IPS-18c (cell line): ENCODE data around the gene HOXC10.

Experiments
- H3K4me3 ChIP-seq: 2 replicates; pipeline ENCODE4 v1.7.0; 2013; ENCODE audit warnings: low read depth, mild to moderate bottlenecking, low read length, moderate library complexity; ENCODE audit not compliant: insufficient read depth
- H3K9me3 ChIP-seq: one replicate; pipeline ENCODE4 v1.6.1; 2013; ENCODE audit warnings: mild to moderate bottlenecking, low read length, moderate library complexity; ENCODE audit not compliant: control insufficient read depth, insufficient read depth

HOXC10 gene

GRCh38 chr12:54002278-54002914 is 17.4 kb downstream of the HOXC10 start:
- peaks cover 2% of the 10 kb centered on the region for H3K9me3 ChIP-seq

GRCh38 chr12:54002915-54003389 is 18.0 kb downstream of the HOXC10 start:
- Histone ChIP-seq H3K9me3 (peaks cover 2% of the 10 kb centered on the region), H3K4me3 (no peak overlapping the region)

More at GRCh38 chr12:54002278-54002914, 17.4 kb downstream of the HOXC10 start:
- no peak overlapping the region for H3K4me3 ChIP-seq

- Histone ChIP-seq H3K9me3 (peaks cover 2% of the 10 kb centered on the region), H3K4me3 (no peak overlapping the region)
These were observed 18.7 kb downstream of the HOXC10 start for GRCh38 chr12:54003625-54004024.

GRCh38 chr12:54004063-54004840 is 19.3 kb downstream of the HOXC10 start:
- peaks cover 2% of the 10 kb centered on the region for H3K9me3 ChIP-seq
- no peak overlapping the region for H3K4me3 ChIP-seq

GRCh38 chr12:54004841-54005530 is 20.0 kb downstream of the HOXC10 start:
- no peak overlapping the region for H3K4me3 ChIP-seq
- peaks cover 2% of the 10 kb centered on the region for H3K9me3 ChIP-seq

- no peak overlapping the region for H3K4me3 ChIP-seq
- peaks cover 4% of the 10 kb centered on the region for H3K9me3 ChIP-seq
These were observed 20.5 kb downstream of the HOXC10 start for GRCh38 chr12:54005531-54005852.

GRCh38 chr12:54005853-54006558 is 21.1 kb downstream of the HOXC10 start:
- Histone ChIP-seq H3K4me3 (no peak overlapping the region), H3K9me3 (peaks cover 4% of the 10 kb centered on the region)

- no peak overlapping the region for H3K4me3 ChIP-seq
- peaks cover 4% of the 10 kb centered on the region for H3K9me3 ChIP-seq
These were observed 21.7 kb downstream of the HOXC10 start for GRCh38 chr12:54006559-54007220.

GRCh38 chr12:54007538-54008259 is 22.8 kb downstream of the HOXC10 start:
- Histone ChIP-seq H3K9me3 (peaks cover 4% of the 10 kb centered on the region), H3K4me3 (no peak overlapping the region)

- H3K9me3 ChIP-seq: peaks cover 4% of the 10 kb centered on the region
- H3K4me3 ChIP-seq: no peak overlapping the region
These were observed 23.3 kb downstream of the HOXC10 start for GRCh38 chr12:54008260-54008552.

GRCh38 chr12:54009171-54010052 is 24.5 kb downstream of the HOXC10 start:
- no peak overlapping the region for H3K4me3 ChIP-seq

GRCh38 chr12:54010053-54010971 is 25.4 kb downstream of the HOXC10 start:
- H3K9me3 ChIP-seq: peaks cover 2% of the 10 kb centered on the region

More at GRCh38 chr12:54009171-54010052, 24.5 kb downstream of the HOXC10 start:
- H3K9me3 ChIP-seq: peaks cover 2% of the 10 kb centered on the region

GRCh38 chr12:54010972-54011664 is 26.2 kb downstream of the HOXC10 start:
- peaks cover 2% of the 10 kb centered on the region for H3K9me3 ChIP-seq
- no peak overlapping the region for H3K4me3 ChIP-seq

More at GRCh38 chr12:54010053-54010971, 25.4 kb downstream of the HOXC10 start:
- H3K4me3 ChIP-seq: no peak overlapping the region
